ENCODE measurements around the gene NTRK2.

Gene NTRK2

GRCh38 chr9:84742261-84742660 is 72.7 kb downstream of the NTRK2 start:
- no peak for DNase-seq

GRCh38 chr9:84744195-84744594 is 74.7 kb downstream of the NTRK2 start:
- DNase-seq, result no peak

DNA sequence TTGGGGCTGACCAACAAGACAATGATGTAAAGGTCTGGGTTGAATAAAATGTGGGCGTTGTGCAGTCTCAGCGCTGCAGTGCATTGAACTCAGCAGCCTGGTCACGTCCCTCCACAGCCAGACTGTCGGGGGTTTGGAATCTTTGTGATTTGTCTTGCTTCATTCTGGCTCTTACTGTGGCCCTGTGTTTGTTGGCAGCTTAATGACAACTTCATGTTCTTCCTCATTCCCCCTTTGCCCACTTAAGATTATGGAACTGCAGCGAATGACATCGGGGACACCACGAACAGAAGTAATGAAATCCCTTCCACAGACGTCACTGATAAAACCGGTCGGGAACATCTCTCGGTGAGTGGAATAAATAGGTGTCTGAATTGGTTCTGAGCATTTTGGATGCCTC is 75.2 kb downstream of the NTRK2 start:
- DNase-seq, result no peak

DNA sequence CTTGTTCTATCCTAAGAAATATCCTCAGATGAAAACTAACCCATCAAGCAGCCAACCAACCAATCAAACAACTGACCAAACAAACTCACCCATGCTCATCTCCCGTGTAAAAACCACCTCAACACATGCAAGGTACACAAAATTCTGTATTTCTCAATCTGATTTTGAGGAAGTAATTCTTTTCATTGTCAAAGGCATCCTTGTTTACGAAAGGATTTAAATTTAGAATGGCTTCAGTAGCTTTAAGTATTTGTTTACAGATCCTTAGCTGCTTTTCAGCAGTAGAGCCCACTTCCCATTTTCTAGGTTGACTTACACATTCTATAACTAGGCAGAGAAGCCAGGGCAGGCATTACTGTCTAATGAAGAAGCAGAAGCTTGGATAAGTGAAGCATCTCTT is 78.6 kb downstream of the NTRK2 start:
- no peak for DNase-seq

GRCh38 chr9:84750152-84750865 is 80.8 kb downstream of the NTRK2 start:
- no peak for DNase-seq

- no peak for DNase-seq
Measured at GRCh38 chr9:84751921-84752320, 82.4 kb downstream of the NTRK2 start.

DNA sequence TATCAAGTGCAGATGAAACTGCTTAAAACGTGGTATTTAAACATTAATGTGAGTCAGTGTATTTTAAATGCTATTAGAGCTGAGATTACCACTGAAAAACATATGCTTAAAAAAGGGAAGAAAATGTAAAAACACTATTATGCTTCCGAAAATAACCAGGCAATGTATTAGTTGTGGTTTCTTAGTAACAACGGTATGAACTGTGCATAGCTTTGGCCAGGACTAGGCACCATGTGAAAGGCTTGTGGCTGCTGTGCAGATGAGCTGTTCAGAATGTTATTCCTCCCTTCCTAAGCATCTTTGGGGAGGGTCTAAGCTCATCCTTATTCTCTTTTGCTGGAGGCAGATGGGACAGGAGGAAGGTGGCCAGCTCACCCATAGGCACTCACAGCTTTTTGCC is 84.9 kb downstream of the NTRK2 start:
- DNase-seq, result no peak

DNA sequence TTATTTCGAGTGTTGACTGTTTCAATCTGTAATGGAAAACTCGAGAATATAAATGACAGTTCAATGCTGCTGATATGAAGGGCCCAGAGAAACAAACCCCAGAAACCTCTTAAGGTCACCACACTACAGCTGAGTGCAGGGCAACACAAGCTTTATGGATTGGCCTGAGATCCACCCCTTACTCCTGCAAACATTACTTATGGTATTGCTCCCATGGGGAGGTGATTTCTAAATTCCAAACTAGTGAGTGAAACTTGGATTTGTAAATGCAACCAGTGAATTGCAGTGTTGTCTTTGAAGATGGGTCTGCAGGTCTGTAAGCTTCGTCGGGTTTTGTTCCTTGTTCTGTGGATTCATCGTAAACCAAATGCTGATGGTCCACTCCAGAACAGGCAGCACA is 85.4 kb downstream of the NTRK2 start:
- no peak for DNase-seq

GRCh38 chr9:84755380-84755779 is 85.9 kb downstream of the NTRK2 start:
- DNase-seq, result no peak

GRCh38 chr9:84756171-84756570 is 86.6 kb downstream of the NTRK2 start:
- no peak for DNase-seq

DNA sequence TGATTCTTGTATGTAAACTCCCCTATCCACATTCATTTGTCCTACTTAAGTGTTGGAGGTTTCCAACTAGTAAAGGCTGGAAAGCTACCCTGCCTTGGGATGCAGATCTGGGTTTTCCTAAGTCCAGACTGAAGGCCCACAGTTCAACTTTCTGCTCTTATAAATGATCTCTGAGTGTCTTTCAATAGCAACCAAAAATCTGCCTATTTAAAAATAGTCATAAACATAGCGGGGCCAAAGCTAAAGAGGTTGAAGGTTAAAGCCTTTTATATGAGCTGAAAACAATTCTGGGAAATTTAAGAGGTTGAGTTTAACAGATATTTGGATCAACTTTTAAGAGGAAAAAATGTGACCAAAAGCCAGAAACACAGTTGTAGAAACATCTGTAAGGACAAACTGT is 87.2 kb downstream of the NTRK2 start:
- DNase-seq, result no peak

DNA sequence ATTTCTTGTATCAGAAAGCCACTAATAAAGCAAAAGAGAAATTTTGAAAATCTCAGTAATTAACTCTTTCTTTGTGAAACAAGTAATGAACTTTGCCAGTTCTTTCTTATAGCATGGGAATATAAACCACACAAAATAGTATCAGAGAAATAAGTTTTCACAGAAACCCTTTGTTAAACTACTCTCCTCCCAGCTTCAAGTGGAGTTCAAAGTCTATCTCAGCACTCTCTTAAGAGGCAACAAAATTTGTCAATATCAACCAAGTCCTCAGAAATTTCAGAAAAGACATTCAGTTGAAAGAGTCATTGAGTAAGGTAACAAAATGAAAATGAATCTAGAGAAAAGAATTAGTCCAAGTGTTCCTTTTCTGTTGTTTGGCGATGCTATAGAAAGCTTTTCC is 89.3 kb downstream of the NTRK2 start:
- DNase-seq, result no peak

- peak; percentile 47 for DNase-seq
Measured at GRCh38 chr9:84759300-84759750, 89.8 kb downstream of the NTRK2 start.

DNA sequence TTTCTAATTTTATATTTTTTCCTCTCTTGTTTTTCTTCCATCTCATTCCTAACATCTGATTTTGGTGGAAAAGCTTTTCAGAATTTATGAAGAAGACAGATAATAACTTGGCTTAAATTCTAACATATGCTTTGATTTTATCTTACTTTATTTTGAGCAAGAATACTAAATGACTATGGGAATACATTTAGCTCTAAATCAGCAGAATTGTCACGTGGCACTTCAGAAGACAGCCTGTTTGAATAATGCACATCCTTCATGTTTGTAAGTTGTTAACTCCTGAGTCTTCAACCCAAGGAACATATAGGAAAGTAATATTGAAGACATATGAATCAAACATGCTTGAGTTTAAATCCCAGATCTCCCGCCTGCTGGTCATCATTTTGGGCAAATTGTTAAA is 90.3 kb downstream of the NTRK2 start:
- DNase-seq, result no peak

DNA sequence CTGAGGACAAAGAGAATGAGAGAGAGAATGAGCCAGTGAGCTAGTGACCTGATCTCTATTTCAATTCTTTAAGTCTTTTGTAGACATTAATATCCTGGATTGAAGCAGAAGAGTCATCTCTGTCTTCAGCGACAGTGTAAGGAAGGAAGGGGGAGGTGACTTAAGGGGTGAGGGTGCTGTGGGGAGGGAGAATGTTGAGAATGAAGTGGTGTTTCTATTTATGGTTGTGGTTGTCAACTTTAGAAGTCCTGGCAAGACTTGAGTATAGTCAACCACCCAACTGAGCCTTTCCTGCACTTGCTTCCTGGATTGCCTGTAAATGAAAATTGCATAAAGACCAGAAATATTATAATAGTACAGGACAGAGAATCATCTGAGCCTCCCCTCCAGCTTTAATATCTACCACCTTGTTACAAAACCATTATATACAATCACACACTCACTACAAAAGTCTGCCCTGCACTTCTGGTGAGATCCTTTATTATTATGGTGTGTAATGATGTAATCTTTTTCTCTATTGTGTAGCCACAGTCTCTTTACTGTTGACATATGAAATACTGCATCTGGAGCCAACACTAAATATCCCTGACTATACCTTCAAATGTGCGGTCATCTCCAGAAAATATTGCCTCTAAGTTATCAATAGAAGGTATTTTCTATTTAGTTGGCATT is 91.7 kb downstream of the NTRK2 start:
- DNase-seq, result no peak

DNA sequence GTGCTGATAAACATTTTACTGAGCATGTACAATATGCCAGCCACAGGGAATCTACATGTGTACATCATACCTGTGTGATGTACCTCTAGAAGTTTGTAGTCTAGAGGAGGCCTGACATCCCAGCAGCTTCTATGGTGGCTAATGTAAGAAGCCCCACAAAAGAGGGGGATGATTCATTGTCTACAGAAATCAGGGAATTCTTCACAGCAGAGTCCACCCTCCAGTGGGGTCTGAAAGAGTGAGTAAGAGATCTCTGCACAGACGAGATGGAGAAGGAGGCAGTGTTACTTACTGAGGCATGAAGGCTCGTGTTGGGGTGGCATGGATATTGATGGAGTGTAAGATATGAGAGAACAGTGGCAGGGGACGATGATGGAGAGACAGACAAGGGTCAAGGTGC is 103.0 kb downstream of the NTRK2 start:
- no peak for DNase-seq

GRCh38 chr9:84773022-84773421 is 103.5 kb downstream of the NTRK2 start:
- no peak for DNase-seq

GRCh38 chr9:84775056-84775643 is 105.6 kb downstream of the NTRK2 start:
- DNase-seq, result no peak

- DNase-seq, result no peak
Measured at GRCh38 chr9:84778570-84778969, 109.0 kb downstream of the NTRK2 start.

GRCh38 chr9:84779883-84780282 is 110.4 kb downstream of the NTRK2 start:
- no peak for DNase-seq

GRCh38 chr9:84780385-84780784 is 110.9 kb downstream of the NTRK2 start:
- no peak for DNase-seq

DNA sequence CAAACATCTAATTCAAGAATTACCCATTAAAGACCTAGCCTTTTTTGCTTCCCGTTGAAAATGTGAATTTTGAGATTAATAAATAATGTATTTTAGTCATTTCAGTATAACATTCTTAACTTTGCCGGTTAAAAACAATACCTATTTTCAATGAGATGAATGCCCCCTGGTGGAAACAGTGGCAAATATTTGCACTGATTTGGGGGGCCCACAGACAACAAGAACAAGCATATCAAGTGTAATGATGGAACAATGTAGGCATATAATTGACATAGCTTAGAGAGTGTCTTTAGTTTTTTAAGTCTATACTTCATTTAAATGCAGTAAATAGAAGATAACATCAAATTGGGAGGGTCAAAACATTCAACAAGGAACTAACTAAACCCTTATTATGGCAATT is 111.9 kb downstream of the NTRK2 start:
- no peak for DNase-seq

DNA sequence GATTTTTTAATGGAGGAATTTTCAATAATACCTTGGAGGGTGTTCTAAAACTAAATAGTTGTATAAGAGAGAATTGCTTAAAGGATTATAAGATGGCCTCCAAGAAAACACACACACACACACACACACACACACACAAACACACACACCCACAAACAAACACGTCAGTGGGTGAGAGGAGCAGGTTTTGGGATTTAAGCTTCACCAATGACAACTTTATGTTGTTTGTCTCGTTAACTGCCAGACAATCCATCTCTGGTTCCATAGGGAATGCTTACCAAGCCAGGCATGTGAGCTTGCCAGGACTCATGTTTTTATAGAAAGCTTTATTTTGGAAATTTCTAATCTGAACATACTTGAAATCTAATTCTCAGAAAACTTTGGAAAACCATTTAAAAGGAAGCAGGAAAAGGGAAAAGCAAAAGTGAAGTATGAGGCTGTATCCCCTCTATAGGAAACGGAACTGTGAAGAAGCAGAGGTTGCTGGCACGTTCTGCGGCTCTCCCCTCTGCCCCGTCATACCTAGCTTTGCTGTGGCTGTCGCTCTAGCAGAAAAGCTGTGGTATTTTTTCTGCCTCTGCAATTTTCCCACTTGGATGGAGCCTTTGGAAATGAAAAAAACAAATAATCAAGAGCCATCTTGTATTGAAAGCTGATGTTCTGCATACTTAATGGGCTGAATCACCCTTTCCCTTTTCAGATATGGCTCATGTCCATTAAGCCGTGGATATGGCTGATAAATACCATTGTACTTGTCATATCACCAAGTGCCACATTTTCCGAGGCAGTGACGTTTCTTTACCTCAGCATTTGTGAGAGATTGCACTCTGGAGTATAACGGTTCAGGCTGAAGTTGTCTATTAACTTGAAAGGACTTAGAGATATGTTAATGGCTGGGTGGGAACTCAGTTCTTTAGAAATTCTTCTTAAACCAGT is 112.7 kb downstream of the NTRK2 start:
- no peak for DNase-seq
